Hair follicle dermal papilla cell (primary cell): ENCODE data around the gene FCER2. TPM values are rescaled to one million over a fixed set of nuclear protein-coding genes. Genes with fewer than 3 reads are reported as not detected.

Experiments used
- total RNA-seq: library from RNA; depleted of rRNA; stranded (reverse); fragments of >200 nt; gene quantifications from 2 replicates; pipeline ENCODE4 v1.2.3, GENCODE V29; 2012

The FCER2 gene, protein sequence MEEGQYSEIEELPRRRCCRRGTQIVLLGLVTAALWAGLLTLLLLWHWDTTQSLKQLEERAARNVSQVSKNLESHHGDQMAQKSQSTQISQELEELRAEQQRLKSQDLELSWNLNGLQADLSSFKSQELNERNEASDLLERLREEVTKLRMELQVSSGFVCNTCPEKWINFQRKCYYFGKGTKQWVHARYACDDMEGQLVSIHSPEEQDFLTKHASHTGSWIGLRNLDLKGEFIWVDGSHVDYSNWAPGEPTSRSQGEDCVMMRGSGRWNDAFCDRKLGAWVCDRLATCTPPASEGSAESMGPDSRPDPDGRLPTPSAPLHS
- total RNA-seq, result not detected in 2 replicates

GRCh38 chr19:7701654-7702457 lies at the start of gene FCER2:
Gene FCER2 (minus strand): TSS chr19:7702131. CDS start chr19:7699760, 2,371 bp downstream.

GRCh38 chr19:7746903-7747884 lies 45.3 kb upstream of the FCER2 start, which contains the start of gene CD209:
Gene CD209 (minus strand): TSS chr19:7747534. CDS start chr19:7747511, 23 bp downstream.

GRCh38 chr19:7732045-7732444 lies 30.1 kb upstream of the FCER2 start, which contains the start of gene CLEC4G:
Gene CLEC4G (minus strand): TSS chr19:7732110. CDS start chr19:7732102, 8 bp downstream.

DNA sequence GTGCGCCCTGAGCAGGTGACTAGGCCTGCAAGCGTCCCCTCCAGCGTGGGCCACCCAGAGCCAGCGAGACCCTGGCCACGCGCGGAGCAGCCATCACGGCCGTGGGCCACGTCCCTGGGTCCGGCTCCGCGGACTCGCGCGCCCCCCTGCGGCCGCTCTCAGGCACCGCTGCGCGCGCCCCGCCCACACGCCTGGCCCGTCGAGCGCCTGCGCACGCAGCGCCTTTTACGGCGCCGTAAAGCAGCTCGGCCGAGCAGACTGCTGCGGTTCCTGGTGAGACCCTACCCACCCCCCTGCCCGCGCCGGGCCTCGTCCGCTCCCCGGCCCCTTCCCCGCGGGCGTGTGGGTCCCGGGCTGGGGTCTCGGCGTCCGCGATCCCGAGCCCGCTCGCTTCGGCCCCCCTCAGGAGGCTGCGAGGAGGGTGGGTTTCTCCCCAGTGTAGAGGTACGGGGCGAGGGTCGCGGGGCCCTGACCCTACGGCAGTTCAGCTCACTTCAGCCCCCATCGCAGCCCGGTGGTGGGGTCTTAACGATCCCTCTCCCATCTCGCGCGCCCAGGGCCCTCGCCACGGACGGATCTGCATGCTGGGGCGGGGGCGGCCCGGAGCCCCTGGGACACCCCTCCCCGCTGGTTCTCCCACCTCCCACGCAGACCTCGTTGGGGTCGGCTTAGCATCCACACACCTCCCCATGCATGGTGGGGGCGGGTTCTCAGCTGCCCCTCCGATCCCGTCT lies 21.2 kb downstream of the FCER2 start, which contains the start of gene TRAPPC5:
TSS of gene TRAPPC5 (plus strand) at position 228 of the 734 bp plus-strand sequence. CDS start 1,421 bp downstream, outside the sequence.

GRCh38 chr19:7676854-7677253 lies 25.1 kb downstream of the FCER2 start, which contains the start of gene MCEMP1:
Gene MCEMP1 (plus strand): TSS chr19:7677090. CDS start chr19:7677121, 31 bp downstream.

GRCh38 chr19:7668842-7669241 lies 33.1 kb downstream of the FCER2 start, which contains the start of gene RETN:
Gene RETN (plus strand): TSS chr19:7669049. CDS start chr19:7669327, 278 bp downstream.

Other genes with a start within 250 kb of the FCER2 start
- gene PEX11G, start 213.1 kb downstream of the FCER2 start, total RNA-seq, result 3.9 and 5.0 TPM in 2 replicates
- gene ZNF358, start 186.0 kb downstream of the FCER2 start, total RNA-seq, result 36.6 and 37.0 TPM in 2 replicates
- gene MCOLN1, start 179.5 kb downstream of the FCER2 start, total RNA-seq, result 7.0 and 7.6 TPM in 2 replicates
- 91.2 and 117 TPM in 2 replicates for gene PNPLA6, start 166.4 kb downstream of the FCER2 start, total RNA-seq
- not detected in 2 replicates for gene CAMSAP3, start 106.3 kb downstream of the FCER2 start, total RNA-seq
- gene XAB2, start 72.6 kb downstream of the FCER2 start, total RNA-seq, result 45.1 and 45.9 TPM in 2 replicates
- gene PET100, start 72.3 kb downstream of the FCER2 start, total RNA-seq, result 4.5 and 11.5 TPM in 2 replicates
- gene PCP2, start 68.4 kb downstream of the FCER2 start, total RNA-seq, result not detected in 2 replicates
- gene STXBP2, start 65.0 kb downstream of the FCER2 start, total RNA-seq, result 3.4 and 3.9 TPM in 2 replicates
- not detected in 2 replicates for gene RETN, start 33.1 kb downstream of the FCER2 start, total RNA-seq
- gene MCEMP1, start 25.0 kb downstream of the FCER2 start, total RNA-seq, result not detected in 2 replicates
- gene TRAPPC5, start 21.3 kb downstream of the FCER2 start, total RNA-seq, result 35.7 and 50.6 TPM in 2 replicates
- not detected in 2 replicates for gene CLEC4G, start 30.0 kb upstream of the FCER2 start, total RNA-seq
- not detected in 2 replicates for gene CD209, start 45.4 kb upstream of the FCER2 start, total RNA-seq
- gene CLEC4M, start 61.1 kb upstream of the FCER2 start, total RNA-seq, result not detected in 2 replicates
- 21.9 and 22.9 TPM in 2 replicates for gene EVI5L, start 128.1 kb upstream of the FCER2 start, total RNA-seq
- not detected in 2 replicates for gene PRR36, start 172.3 kb upstream of the FCER2 start, total RNA-seq
- gene LRRC8E, start 186.4 kb upstream of the FCER2 start, total RNA-seq, result 13.7 and 13.8 TPM in 2 replicates
- 15.9 and 19.5 TPM in 2 replicates for gene MAP2K7, start 201.7 kb upstream of the FCER2 start, total RNA-seq
- 0.32 and 0.73 TPM in 2 replicates for gene TGFBR3L, start 212.7 kb upstream of the FCER2 start, total RNA-seq
- 17.8 and 19.8 TPM in 2 replicates for gene SNAPC2, start 218.2 kb upstream of the FCER2 start, total RNA-seq
- 0.61 and 1.9 TPM in 2 replicates for gene CTXN1, start 224.0 kb upstream of the FCER2 start, total RNA-seq
- gene TIMM44, start 241.5 kb upstream of the FCER2 start, total RNA-seq, result 43.5 and 52.4 TPM in 2 replicates